HUES64 (cell line): ENCODE data around the gene PKHD1.

ENCODE experiments used
- H3K27ac ChIP-seq: 2 replicates; pipeline ENCODE4 v1.7.0; 2013; ENCODE audit warnings: low read depth, low read length, inconsistent platforms
- H3K27me3 ChIP-seq: 2 replicates; pipeline ENCODE4 v1.6.1; 2013; ENCODE audit warnings: mild to moderate bottlenecking, low read length; ENCODE audit not compliant: insufficient read depth
- H3K36me3 ChIP-seq: 2 replicates; pipeline ENCODE4 v1.6.1; 2013; ENCODE audit warnings: mild to moderate bottlenecking, low read length; ENCODE audit not compliant: insufficient read depth
- H3K4me1 ChIP-seq: 2 replicates; pipeline ENCODE4 v1.6.1; 2013; ENCODE audit warnings: mild to moderate bottlenecking, low read length, moderate library complexity; ENCODE audit not compliant: insufficient read depth
- H3K4me3 ChIP-seq: 2 replicates; pipeline ENCODE4 v1.5.1; 2013; ENCODE audit warnings: mild to moderate bottlenecking, low read length, moderate library complexity
- H3K9ac ChIP-seq: 2 replicates; pipeline ENCODE4 v1.6.1; 2013; ENCODE audit warnings: mild to moderate bottlenecking, low read depth, low read length
- H3K9me3 ChIP-seq: 2 replicates; pipeline ENCODE4 v1.6.1; 2013; ENCODE audit warnings: low read depth, low read length; ENCODE audit not compliant: insufficient read depth
- WGBS: fragments of 150-250, 120-280 bp; methylation state at CpG from one replicate; pipeline ENCODE4 v1.1.7; 2013; ENCODE audit warnings: missing lambda C conversion rate; 5-methylcytosine and 5-hydroxymethylcytosine counted together

The PKHD1 gene

GRCh38 chr6:52074155-52074554, 13.3 kb downstream of the PKHD1 start:
- Histone ChIP-seq H3K27me3 (no peaks in the 10 kb centered on the region), H3K27ac (no peak overlapping the region), H3K4me1 (peaks cover 40% of the 10 kb centered on the region), H3K9ac (no peak overlapping the region), H3K4me3 (no peak overlapping the region), H3K9me3 (no peaks in the 10 kb centered on the region), H3K36me3 (no peaks in the 10 kb centered on the region)
- WGBS, result 97% methylated on average over 2 of the region's 2 CpGs

GRCh38 chr6:52065621-52066020, 21.8 kb downstream of the PKHD1 start:
- H3K4me3 ChIP-seq, result no peak overlapping the region
- peaks cover 10% of the 10 kb centered on the region for H3K4me1 ChIP-seq
- no peaks in the 10 kb centered on the region for H3K36me3 ChIP-seq
- H3K27me3 ChIP-seq, result no peaks in the 10 kb centered on the region
- H3K27ac ChIP-seq, result no peak overlapping the region
- H3K9ac ChIP-seq, result no peak overlapping the region
- H3K9me3 ChIP-seq, result no peaks in the 10 kb centered on the region

- peaks cover 10% of the 10 kb centered on the region for H3K4me1 ChIP-seq
- H3K27me3 ChIP-seq, result no peaks in the 10 kb centered on the region
- no peaks in the 10 kb centered on the region for H3K9me3 ChIP-seq
- no peak overlapping the region for H3K27ac ChIP-seq
- no peak overlapping the region for H3K9ac ChIP-seq
- WGBS, result 55% methylated on average over 5 of the region's 5 CpGs
- H3K4me3 ChIP-seq, result no peak overlapping the region
- no peaks in the 10 kb centered on the region for H3K36me3 ChIP-seq
Measured at GRCh38 chr6:52063584-52064344, 23.6 kb downstream of the PKHD1 start.

- Histone ChIP-seq H3K27ac (no peak overlapping the region), H3K36me3 (no peaks in the 10 kb centered on the region), H3K27me3 (no peaks in the 10 kb centered on the region), H3K9ac (no peak overlapping the region), H3K9me3 (no peaks in the 10 kb centered on the region), H3K4me3 (no peak overlapping the region), H3K4me1 (peaks cover 10% of the 10 kb centered on the region)
- no CpG with 5 or more reads among the region's 3 CpGs for WGBS
Measured at GRCh38 chr6:52061481-52061880, 25.9 kb downstream of the PKHD1 start.

GRCh38 chr6:52059821-52060220, 27.6 kb downstream of the PKHD1 start:
- Histone ChIP-seq H3K9ac (no peak overlapping the region), H3K9me3 (no peaks in the 10 kb centered on the region), H3K27ac (no peak overlapping the region), H3K4me1 (peaks cover 10% of the 10 kb centered on the region), H3K27me3 (no peaks in the 10 kb centered on the region), H3K36me3 (no peaks in the 10 kb centered on the region), H3K4me3 (no peak overlapping the region)
- 83% methylated on average over 1 of the region's 1 CpG for WGBS

- WGBS, result 95% methylated on average over 7 of the region's 7 CpGs
- Histone ChIP-seq H3K4me3 (no peak overlapping the region), H3K9me3 (no peaks in the 10 kb centered on the region), H3K36me3 (no peaks in the 10 kb centered on the region), H3K9ac (no peak overlapping the region), H3K27me3 (no peaks in the 10 kb centered on the region), H3K4me1 (no peaks in the 10 kb centered on the region), H3K27ac (no peak overlapping the region)
Measured at GRCh38 chr6:52055451-52055850, 32.0 kb downstream of the PKHD1 start.

- Histone ChIP-seq H3K4me1 (peaks cover 5% of the 10 kb centered on the region), H3K36me3 (no peaks in the 10 kb centered on the region), H3K27me3 (no peaks in the 10 kb centered on the region), H3K9ac (no peak overlapping the region), H3K9me3 (no peaks in the 10 kb centered on the region), H3K27ac (no peak overlapping the region), H3K4me3 (no peak overlapping the region)
- 92% methylated on average over 6 of the region's 8 CpGs for WGBS
Measured at GRCh38 chr6:52053038-52053695, 34.2 kb downstream of the PKHD1 start.

GRCh38 chr6:52050051-52050405, 37.4 kb downstream of the PKHD1 start:
- WGBS, result 71% methylated on average over 7 of the region's 7 CpGs
- H3K4me1 ChIP-seq, result peaks cover 5% of the 10 kb centered on the region

GRCh38 chr6:52049252-52050050, 38.0 kb downstream of the PKHD1 start:
- Histone ChIP-seq H3K36me3 (no peaks in the 10 kb centered on the region), H3K27me3 (no peaks in the 10 kb centered on the region), H3K27ac (no peak overlapping the region), H3K9ac (no peak overlapping the region), H3K4me1 (peaks cover 5% of the 10 kb centered on the region), H3K4me3 (no peak overlapping the region), H3K9me3 (no peaks in the 10 kb centered on the region)
- 27% methylated on average over 2 of the region's 3 CpGs for WGBS

More at GRCh38 chr6:52050051-52050405, 37.4 kb downstream of the PKHD1 start:
- no peaks in the 10 kb centered on the region for H3K27me3 ChIP-seq
- no peaks in the 10 kb centered on the region for H3K36me3 ChIP-seq
- no peak overlapping the region for H3K4me3 ChIP-seq
- H3K27ac ChIP-seq, result no peak overlapping the region
- no peaks in the 10 kb centered on the region for H3K9me3 ChIP-seq
- H3K9ac ChIP-seq, result no peak overlapping the region

GRCh38 chr6:52046456-52046855, 41.0 kb downstream of the PKHD1 start:
- peaks cover 5% of the 10 kb centered on the region for H3K4me1 ChIP-seq
- no peak overlapping the region for H3K9ac ChIP-seq
- H3K4me3 ChIP-seq, result no peak overlapping the region
- no peak overlapping the region for H3K27ac ChIP-seq
- 13% methylated on average over 1 of the region's 1 CpG for WGBS
- H3K36me3 ChIP-seq, result no peaks in the 10 kb centered on the region
- H3K27me3 ChIP-seq, result no peaks in the 10 kb centered on the region
- no peaks in the 10 kb centered on the region for H3K9me3 ChIP-seq

GRCh38 chr6:52045481-52045880, 41.9 kb downstream of the PKHD1 start:
- Histone ChIP-seq H3K27ac (no peak overlapping the region), H3K36me3 (no peaks in the 10 kb centered on the region), H3K9ac (no peak overlapping the region), H3K4me1 (peaks cover 5% of the 10 kb centered on the region), H3K4me3 (no peak overlapping the region), H3K9me3 (no peaks in the 10 kb centered on the region), H3K27me3 (no peaks in the 10 kb centered on the region)
- 91% methylated on average over 1 of the region's 1 CpG for WGBS
